Measurements from ENCODE around the gene PIM2. TPM values are rescaled to one million over a fixed set of nuclear protein-coding genes. Genes with fewer than 3 reads are reported as not detected.

Gene PIM2
- polyA plus RNA-seq, 4 donors, result 2.9 to 35.1 (median 9.8) TPM

GRCh38 chrX:48927736-48928382 is 9.0 kb upstream of the PIM2 start:
- Histone ChIP-seq H3K27me3 (ENCODE audit: control insufficient read depth in 3 of 3, insufficient read depth in 3 of 3, low read length in 3 of 3) (no peaks in the 10 kb centered on the region), H3K27ac (ENCODE audit: low read depth in 1 of 3, low read length in 2 of 3) (no peak overlapping the region), H3K4me1 (ENCODE audit: control insufficient read depth in 3 of 3, insufficient read depth in 2 of 3, low read depth in 1 of 3, low read length in 2 of 3) (peaks cover 0 to 2% (median 0%) of the 10 kb centered on the region in 3 donors), H3K9me3 (ENCODE audit: control insufficient read depth in 2 of 2, insufficient read depth in 1 of 2, low read depth in 1 of 2, low read length in 1 of 2) (no peaks in the 10 kb centered on the region), H3K36me3 (ENCODE audit: control insufficient read depth in 3 of 3, insufficient read depth in 2 of 3, low read depth in 1 of 3, low read length in 3 of 3) (peaks cover 3 to 51% (median 7%) of the 10 kb centered on the region in 3 donors), H3K4me3 (ENCODE audit: low read depth in 1 of 3, low read length in 3 of 3) (no peak overlapping the region)
- DNase-seq, result no peak
- 33 to 52% (median 39%) methylated on average over 2 of the region's 2 CpGs for WGBS, 3 donors
- no peak for FAIRE-seq

- WGBS, 3 donors, result 73 to 89% (median 85%) methylated on average over 5 of the region's 5 CpGs
Measured at GRCh38 chrX:48927123-48927522, 8.3 kb upstream of the PIM2 start.

GRCh38 chrX:48924270-48924669 is 5.4 kb upstream of the PIM2 start:
- WGBS, 3 donors, result 75 to 98% (median 84%) methylated on average over 5 of the region's 5 CpGs

More at GRCh38 chrX:48927123-48927522, 8.3 kb upstream of the PIM2 start:
- FAIRE-seq, result no peak
- no peak overlapping the region for H3K27ac ChIP-seq (ENCODE audit: low read depth in 1 of 3, low read length in 2 of 3)
- H3K27me3 ChIP-seq (ENCODE audit: control insufficient read depth in 3 of 3, insufficient read depth in 3 of 3, low read length in 3 of 3), result no peaks in the 10 kb centered on the region
- peaks cover 0 to 2% (median 0%) of the 10 kb centered on the region in 3 donors for H3K4me1 ChIP-seq (ENCODE audit: control insufficient read depth in 3 of 3, insufficient read depth in 2 of 3, low read depth in 1 of 3, low read length in 2 of 3)
- no peak for DNase-seq
- H3K9me3 ChIP-seq (ENCODE audit: control insufficient read depth in 2 of 2, insufficient read depth in 1 of 2, low read depth in 1 of 2, low read length in 1 of 2), result no peaks in the 10 kb centered on the region
- no peak overlapping the region for H3K4me3 ChIP-seq (ENCODE audit: low read depth in 1 of 3, low read length in 3 of 3)
- peaks cover 7 to 51% (median 7%) of the 10 kb centered on the region in 3 donors for H3K36me3 ChIP-seq (ENCODE audit: control insufficient read depth in 3 of 3, insufficient read depth in 2 of 3, low read depth in 1 of 3, low read length in 3 of 3)

DNA sequence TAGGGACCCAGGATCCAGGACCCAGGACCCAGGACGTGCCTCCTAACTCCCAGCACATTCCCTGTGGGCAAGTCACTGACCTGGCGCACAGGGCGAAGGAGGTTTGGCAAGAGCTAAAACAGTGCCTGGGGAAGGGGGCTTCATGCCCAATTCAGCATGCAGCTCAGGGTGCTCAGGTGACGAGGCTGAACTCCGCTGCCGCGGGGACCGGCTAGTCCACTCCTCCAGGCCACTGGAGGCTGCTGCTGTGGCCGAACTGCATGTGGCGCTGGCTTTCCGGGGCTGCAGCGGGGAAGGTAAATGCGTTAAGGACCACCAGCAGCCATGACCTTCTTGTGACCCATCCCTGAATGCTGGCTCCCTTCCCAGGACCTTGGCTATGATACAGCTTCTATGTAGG is 4.9 kb upstream of the PIM2 start:
- Histone ChIP-seq H3K9me3 (ENCODE audit: control insufficient read depth in 2 of 2, insufficient read depth in 1 of 2, low read depth in 1 of 2, low read length in 1 of 2) (no peaks in the 10 kb centered on the region), H3K36me3 (ENCODE audit: control insufficient read depth in 3 of 3, insufficient read depth in 2 of 3, low read depth in 1 of 3, low read length in 3 of 3) (peaks cover 7 to 58% (median 7%) of the 10 kb centered on the region in 3 donors), H3K4me1 (ENCODE audit: control insufficient read depth in 3 of 3, insufficient read depth in 2 of 3, low read depth in 1 of 3, low read length in 2 of 3) (peaks cover 0 to 8% (median 2%) of the 10 kb centered on the region in 3 donors), H3K27me3 (ENCODE audit: control insufficient read depth in 3 of 3, insufficient read depth in 3 of 3, low read length in 3 of 3) (no peaks in the 10 kb centered on the region), H3K27ac (ENCODE audit: low read depth in 1 of 3, low read length in 2 of 3) (no peak overlapping the region), H3K4me3 (ENCODE audit: low read depth in 1 of 3, low read length in 3 of 3) (no peak overlapping the region)
- 93 to 96% (median 94%) methylated on average over 12 to 13 of the region's 13 CpGs for WGBS, 3 donors
- no peak for DNase-seq
- FAIRE-seq, result no peak

More at GRCh38 chrX:48924270-48924669, 5.4 kb upstream of the PIM2 start:
- Histone ChIP-seq H3K36me3 (ENCODE audit: control insufficient read depth in 3 of 3, insufficient read depth in 2 of 3, low read depth in 1 of 3, low read length in 3 of 3) (peaks cover 7 to 58% (median 7%) of the 10 kb centered on the region in 3 donors), H3K27me3 (ENCODE audit: control insufficient read depth in 3 of 3, insufficient read depth in 3 of 3, low read length in 3 of 3) (no peaks in the 10 kb centered on the region), H3K9me3 (ENCODE audit: control insufficient read depth in 2 of 2, insufficient read depth in 1 of 2, low read depth in 1 of 2, low read length in 1 of 2) (no peaks in the 10 kb centered on the region), H3K4me3 (ENCODE audit: low read depth in 1 of 3, low read length in 3 of 3) (no peak overlapping the region), H3K4me1 (ENCODE audit: control insufficient read depth in 3 of 3, insufficient read depth in 2 of 3, low read depth in 1 of 3, low read length in 2 of 3) (peaks cover 0 to 8% (median 2%) of the 10 kb centered on the region in 3 donors), H3K27ac (ENCODE audit: low read depth in 1 of 3, low read length in 2 of 3) (no peak overlapping the region)
- DNase-seq (no peak), FAIRE-seq (no peak)

DNA sequence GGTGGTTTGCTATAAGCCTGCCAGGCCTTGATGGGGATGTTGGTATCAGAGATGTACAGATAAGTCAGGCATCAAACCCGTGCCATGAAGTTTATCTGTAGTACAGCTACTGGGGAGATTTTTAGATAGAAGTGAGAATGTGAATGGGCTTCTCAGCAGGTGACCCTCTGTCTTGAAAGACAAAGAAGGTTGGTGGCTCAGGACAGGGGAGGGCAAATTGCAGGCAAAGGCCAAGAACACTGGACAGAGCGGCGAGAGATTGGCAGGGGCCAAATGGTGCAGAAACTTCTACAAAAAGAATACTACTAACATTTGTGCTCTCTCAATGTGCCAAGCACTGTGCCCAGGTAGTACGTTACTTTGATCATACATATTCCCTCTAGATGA is 1.9 kb upstream of the PIM2 start:
- Histone ChIP-seq H3K27me3 (ENCODE audit: control insufficient read depth in 3 of 3, insufficient read depth in 3 of 3, low read length in 3 of 3) (no peaks in the 10 kb centered on the region), H3K4me1 (ENCODE audit: control insufficient read depth in 3 of 3, insufficient read depth in 2 of 3, low read depth in 1 of 3, low read length in 2 of 3) (peaks cover 0 to 12% (median 0%) of the 10 kb centered on the region in 3 donors), H3K9me3 (ENCODE audit: control insufficient read depth in 2 of 2, insufficient read depth in 1 of 2, low read depth in 1 of 2, low read length in 1 of 2) (no peaks in the 10 kb centered on the region), H3K27ac (ENCODE audit: low read depth in 1 of 3, low read length in 2 of 3) (peak overlapping the region in 1 of 3 donors; percentile 93), H3K36me3 (ENCODE audit: control insufficient read depth in 3 of 3, insufficient read depth in 2 of 3, low read depth in 1 of 3, low read length in 3 of 3) (peaks cover 4 to 46% (median 4%) of the 10 kb centered on the region in 3 donors), H3K4me3 (ENCODE audit: low read depth in 1 of 3, low read length in 3 of 3) (no peak overlapping the region)
- DNase-seq (no peak), FAIRE-seq (no peak)
- WGBS, 3 donors, result 78 to 81% (median 81%) methylated on average over 4 of the region's 4 CpGs

DNA sequence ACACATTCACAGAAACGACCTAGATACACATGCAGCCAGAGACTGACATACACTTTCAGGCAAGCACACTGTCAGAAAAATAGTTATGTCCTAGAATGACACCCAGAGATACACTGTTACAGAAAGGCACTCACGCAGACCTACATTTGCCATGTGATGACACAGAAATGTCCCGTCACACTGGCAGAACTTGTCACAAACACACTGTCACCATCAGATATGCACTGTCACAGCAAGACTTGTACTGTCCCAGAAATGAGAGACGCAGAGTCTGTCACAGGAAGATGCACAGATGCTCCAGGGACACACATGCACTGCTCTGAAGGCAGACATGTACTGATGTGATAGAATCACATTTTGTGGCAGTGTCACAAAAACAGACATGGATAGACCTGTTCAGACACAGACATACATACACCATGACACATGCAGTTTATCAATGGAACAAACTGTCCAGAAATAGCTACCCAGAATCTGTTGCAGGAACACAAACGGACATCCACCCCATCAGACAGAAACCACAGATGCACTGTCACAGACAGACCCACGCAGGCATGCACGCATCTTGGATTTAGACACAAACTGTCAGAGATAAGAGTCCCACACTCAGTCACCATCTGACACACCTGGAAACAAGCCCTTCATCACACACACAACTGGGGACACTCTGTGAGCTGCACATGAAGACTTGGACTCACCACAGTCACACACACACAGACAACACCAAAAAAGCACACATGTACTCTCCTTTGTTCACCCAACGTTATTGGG is 1.3 kb upstream of the PIM2 start:
- H3K36me3 ChIP-seq (ENCODE audit: control insufficient read depth in 3 of 3, insufficient read depth in 2 of 3, low read depth in 1 of 3, low read length in 3 of 3), result peaks cover 4 to 46% (median 4%) of the 10 kb centered on the region in 3 donors
- H3K4me1 ChIP-seq (ENCODE audit: control insufficient read depth in 3 of 3, insufficient read depth in 2 of 3, low read depth in 1 of 3, low read length in 2 of 3), result peaks cover 0 to 12% (median 0%) of the 10 kb centered on the region in 3 donors
- FAIRE-seq (no peak), DNase-seq (no peak)
- peak overlapping the region in 2 of 3 donors; percentile 62 to 93 for H3K27ac ChIP-seq (ENCODE audit: low read depth in 1 of 3, low read length in 2 of 3)
- 35 to 43% (median 40%) methylated on average over 8 of the region's 8 CpGs for WGBS, 3 donors
- no peak overlapping the region for H3K4me3 ChIP-seq (ENCODE audit: low read depth in 1 of 3, low read length in 3 of 3)
- H3K9me3 ChIP-seq (ENCODE audit: control insufficient read depth in 2 of 2, insufficient read depth in 1 of 2, low read depth in 1 of 2, low read length in 1 of 2), result no peaks in the 10 kb centered on the region
- no peaks in the 10 kb centered on the region for H3K27me3 ChIP-seq (ENCODE audit: control insufficient read depth in 3 of 3, insufficient read depth in 3 of 3, low read length in 3 of 3)

GRCh38 chrX:48919360-48919841 is 577 bp upstream of the PIM2 start:
- DNase-seq, result no peak
- FAIRE-seq, result no peak
- Histone ChIP-seq H3K27me3 (ENCODE audit: control insufficient read depth in 3 of 3, insufficient read depth in 3 of 3, low read length in 3 of 3) (no peaks in the 10 kb centered on the region), H3K9me3 (ENCODE audit: control insufficient read depth in 2 of 2, insufficient read depth in 1 of 2, low read depth in 1 of 2, low read length in 1 of 2) (no peaks in the 10 kb centered on the region), H3K4me1 (ENCODE audit: control insufficient read depth in 3 of 3, insufficient read depth in 2 of 3, low read depth in 1 of 3, low read length in 2 of 3) (peaks cover 0 to 12% (median 0%) of the 10 kb centered on the region in 3 donors), H3K36me3 (ENCODE audit: control insufficient read depth in 3 of 3, insufficient read depth in 2 of 3, low read depth in 1 of 3, low read length in 3 of 3) (peaks cover 4 to 45% (median 5%) of the 10 kb centered on the region in 3 donors), H3K27ac (ENCODE audit: low read depth in 1 of 3, low read length in 2 of 3) (peak overlapping the region; percentile 27 to 93 (median 62)), H3K4me3 (ENCODE audit: low read depth in 1 of 3, low read length in 3 of 3) (peak overlapping the region; percentile 33 to 78 (median 34))
- WGBS, 3 donors, result 1 to 42% (median 11%) methylated on average over 15 of the region's 15 CpGs

DNA sequence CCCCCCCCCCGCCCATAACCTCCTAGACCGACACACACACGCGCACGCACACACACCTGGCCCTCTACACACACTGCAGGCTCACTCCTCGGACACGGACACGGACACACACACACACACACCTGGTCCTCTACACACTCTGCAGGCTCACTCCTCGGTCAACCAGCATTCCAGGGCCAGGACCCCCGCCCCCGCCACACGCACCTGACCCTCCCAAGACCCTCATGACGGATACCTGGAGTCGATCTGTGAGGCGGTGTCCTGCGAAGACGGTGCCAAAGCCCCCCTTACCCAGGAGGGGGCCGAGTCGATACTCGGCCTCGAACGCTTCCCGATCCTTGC is 552 bp downstream of the PIM2 start:
- Histone ChIP-seq H3K27ac (ENCODE audit: low read depth in 1 of 3, low read length in 2 of 3) (peak overlapping the region; percentile 25 to 82 (median 82)), H3K36me3 (ENCODE audit: control insufficient read depth in 3 of 3, insufficient read depth in 2 of 3, low read depth in 1 of 3, low read length in 3 of 3) (peaks cover 3 to 41% (median 9%) of the 10 kb centered on the region in 3 donors), H3K27me3 (ENCODE audit: control insufficient read depth in 3 of 3, insufficient read depth in 3 of 3, low read length in 3 of 3) (no peaks in the 10 kb centered on the region), H3K9me3 (ENCODE audit: control insufficient read depth in 2 of 2, insufficient read depth in 1 of 2, low read depth in 1 of 2, low read length in 1 of 2) (no peaks in the 10 kb centered on the region), H3K4me1 (ENCODE audit: control insufficient read depth in 3 of 3, insufficient read depth in 2 of 3, low read depth in 1 of 3, low read length in 2 of 3) (peaks cover 0 to 12% (median 0%) of the 10 kb centered on the region in 3 donors), H3K4me3 (ENCODE audit: low read depth in 1 of 3, low read length in 3 of 3) (peak overlapping the region; percentile 56 to 79 (median 78))
- FAIRE-seq (no peak), DNase-seq (no peak)
- WGBS, 3 donors, result 5 to 43% (median 13%) methylated on average over 13 to 23 of the region's 23 CpGs

Data from small intestine (tissue), 7 donors.